Measurements from ENCODE around the gene PJA2.

PJA2 gene

GRCh38 chr5:109349388-109349787, 60.4 kb downstream of the PJA2 start:
- DNase-seq, result no peak

GRCh38 chr5:109347252-109347888, 62.4 kb downstream of the PJA2 start:
- no peak for DNase-seq

GRCh38 chr5:109345699-109346098, 64.1 kb downstream of the PJA2 start:
- DNase-seq, result no peak

- no peak for DNase-seq
Measured at GRCh38 chr5:109340351-109340750, 69.4 kb downstream of the PJA2 start.

DNA sequence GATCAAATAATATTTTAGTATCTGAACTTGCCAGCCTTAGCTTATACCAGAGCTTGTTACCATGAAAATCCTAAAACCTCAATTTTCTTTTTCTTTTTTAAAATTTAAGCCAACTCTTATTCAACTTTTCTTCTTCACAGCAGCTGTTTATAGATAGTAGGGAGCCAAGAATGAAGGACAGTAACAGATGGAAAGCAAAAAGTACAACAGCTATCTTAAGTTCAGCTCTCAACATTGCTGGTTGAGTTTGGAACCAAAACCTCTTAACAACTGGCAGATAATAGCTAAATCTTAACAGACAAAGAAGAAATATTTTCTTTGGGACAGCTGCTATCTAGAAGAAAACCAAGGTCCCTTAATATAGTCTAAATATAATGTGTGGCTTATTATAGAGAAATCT, 74.7 kb downstream of the PJA2 start:
- DNase-seq, result no peak

GRCh38 chr5:109334056-109334455, 75.7 kb downstream of the PJA2 start:
- DNase-seq, result no peak

DNA sequence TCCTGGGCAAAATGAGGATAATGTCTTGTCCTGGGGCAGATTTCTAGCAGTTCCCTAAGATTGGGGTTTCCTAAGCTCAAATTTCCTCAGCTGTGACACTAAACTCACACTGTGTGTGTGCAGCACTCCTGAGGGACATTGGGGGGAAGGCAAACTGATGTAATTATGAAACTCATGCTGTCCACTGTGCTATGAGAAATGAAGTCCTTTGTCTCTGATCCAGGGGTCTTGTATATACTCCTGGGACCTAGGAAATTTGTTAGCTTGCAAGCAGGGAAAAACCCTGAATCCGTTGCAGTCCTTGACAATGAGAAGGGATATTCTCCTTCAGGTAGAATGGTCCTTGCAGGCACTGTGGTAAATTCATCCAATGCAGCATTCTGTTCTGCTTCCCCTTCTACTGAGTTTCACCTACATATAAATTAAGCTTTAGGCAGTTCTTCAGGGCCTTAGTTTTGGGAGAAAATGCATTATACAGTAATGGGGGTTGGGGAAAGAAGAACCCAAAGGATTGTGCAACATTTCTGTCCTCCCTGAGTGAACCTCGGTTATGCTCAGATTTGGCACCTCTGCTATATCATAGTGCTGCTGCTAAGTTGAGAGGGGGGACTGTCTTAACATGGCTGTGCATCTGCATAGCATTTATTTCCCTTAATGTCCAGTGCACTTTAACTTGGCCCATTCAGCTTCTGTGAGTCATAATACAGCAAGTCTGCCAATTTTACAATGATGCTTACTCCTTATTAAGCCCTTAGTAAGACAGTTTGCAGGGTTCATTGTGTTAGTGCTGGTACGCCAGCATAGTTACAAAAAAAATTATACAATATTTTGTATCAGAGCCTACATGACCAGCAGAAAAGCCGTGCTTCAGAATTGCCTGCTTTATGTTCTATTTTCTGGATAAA, 80.2 kb downstream of the PJA2 start:
- no peak for DNase-seq

- DNase-seq, result no peak
Measured at GRCh38 chr5:109328626-109329025, 81.1 kb downstream of the PJA2 start.

DNA sequence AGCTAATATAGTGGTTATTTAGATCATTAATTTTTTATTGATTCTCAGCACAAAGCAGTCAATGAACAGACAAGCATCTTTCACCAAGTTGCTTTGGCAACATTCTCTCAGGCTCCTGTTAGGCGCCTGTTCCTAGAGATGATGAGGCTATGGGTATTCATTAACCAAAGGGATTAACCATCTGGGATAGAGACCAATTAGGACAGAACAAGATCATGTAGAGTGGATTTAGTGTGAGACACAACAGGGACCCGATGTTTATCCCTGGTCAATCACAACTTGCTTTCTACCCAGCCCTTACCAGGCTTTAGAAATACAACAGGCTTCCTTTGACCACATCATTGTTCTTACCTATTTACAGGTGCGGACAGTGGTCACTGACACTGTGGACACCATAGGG, 82.2 kb downstream of the PJA2 start:
- no peak for DNase-seq

DNA sequence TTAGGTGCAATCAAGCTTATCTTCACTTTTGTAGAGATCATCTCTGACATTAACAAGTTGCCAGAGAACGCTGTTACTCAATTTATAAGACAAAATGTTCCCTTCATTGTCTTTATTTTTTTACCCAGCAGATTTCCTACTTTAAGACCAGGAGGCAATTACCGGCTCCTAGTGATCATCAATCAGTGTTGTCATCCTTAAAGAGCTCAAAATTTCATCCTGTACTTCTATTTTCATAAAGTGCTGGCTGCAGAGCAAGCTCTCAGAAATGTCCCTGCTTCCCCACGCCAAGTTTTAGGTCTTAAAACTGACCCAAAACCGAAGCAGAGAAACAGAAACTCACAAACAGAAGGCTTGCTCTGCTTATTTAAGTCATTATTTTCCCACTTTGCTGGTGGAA, 82.9 kb downstream of the PJA2 start:
- DNase-seq, result no peak

GRCh38 chr5:109325456-109325855, 84.3 kb downstream of the PJA2 start:
- DNase-seq, result no peak

- DNase-seq, result no peak
Measured at GRCh38 chr5:109324931-109325330, 84.8 kb downstream of the PJA2 start.

DNA sequence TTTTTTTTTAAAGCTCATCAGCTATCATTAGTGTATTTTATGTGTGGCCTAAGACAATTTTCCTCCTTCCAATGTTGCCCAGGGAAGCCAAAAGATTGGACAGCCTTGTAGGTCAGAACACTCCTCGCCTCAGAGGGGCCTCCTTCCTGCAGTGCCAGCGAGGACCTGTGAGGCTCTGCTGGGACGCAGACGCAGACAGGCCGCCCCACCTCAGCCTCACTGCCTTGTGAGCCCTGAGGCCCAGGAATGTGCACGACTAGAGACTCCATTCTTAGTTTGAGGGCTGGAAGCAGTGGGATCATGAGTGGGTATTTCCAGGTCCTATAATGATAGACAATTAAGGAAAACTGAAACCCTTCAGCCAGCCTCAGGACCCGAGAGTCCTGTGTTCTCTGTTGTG, 85.4 kb downstream of the PJA2 start:
- DNase-seq, result no peak

- DNase-seq, result no peak
Measured at GRCh38 chr5:109322694-109323093, 87.1 kb downstream of the PJA2 start.

GRCh38 chr5:109319351-109319750, 90.4 kb downstream of the PJA2 start:
- DNase-seq, result no peak

- DNase-seq, result no peak
Measured at GRCh38 chr5:109318455-109319108, 91.2 kb downstream of the PJA2 start.

- DNase-seq, result no peak
Measured at GRCh38 chr5:109316634-109317033, 93.1 kb downstream of the PJA2 start.

- no peak for DNase-seq
Measured at GRCh38 chr5:109315245-109315644, 94.5 kb downstream of the PJA2 start.

DNA sequence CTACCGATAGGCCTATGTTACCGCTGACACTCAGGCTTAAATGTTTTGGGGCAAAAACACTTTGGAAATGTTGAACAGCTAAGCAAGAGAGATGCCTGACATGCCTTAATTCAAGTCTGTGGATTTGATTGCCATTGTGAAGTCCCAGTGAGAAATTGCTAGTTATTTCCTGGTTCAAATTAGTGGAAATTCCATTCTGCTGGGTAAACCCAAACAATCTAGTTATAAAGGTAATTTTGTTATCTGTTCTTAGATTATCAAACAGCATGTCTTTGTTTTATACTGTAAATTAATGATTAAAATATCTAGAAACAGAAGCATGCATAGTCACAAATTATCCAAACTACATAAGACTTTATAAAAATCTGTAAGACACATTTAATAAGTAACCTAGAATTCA, 96.6 kb downstream of the PJA2 start:
- no peak for DNase-seq

DNA sequence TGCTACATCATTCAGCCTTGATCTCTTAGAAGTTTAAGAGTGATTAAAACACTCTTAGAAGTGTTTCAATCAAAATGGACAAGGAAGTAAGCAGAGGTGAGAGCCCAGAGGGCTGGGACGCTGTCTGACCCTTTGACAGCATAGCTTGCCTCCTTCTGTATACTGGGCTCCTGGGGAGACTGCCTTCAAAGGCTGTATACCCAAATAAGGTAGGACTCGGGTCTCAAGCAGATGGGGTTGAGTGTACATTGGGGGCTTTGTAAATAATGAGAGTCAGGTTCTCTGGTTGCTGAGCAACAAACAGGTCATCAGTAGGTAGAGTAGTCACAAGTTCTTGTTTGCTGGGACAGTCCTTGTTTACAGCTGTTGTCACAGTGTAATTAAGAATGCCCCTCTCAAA, 97.1 kb downstream of the PJA2 start:
- no peak for DNase-seq

DNA sequence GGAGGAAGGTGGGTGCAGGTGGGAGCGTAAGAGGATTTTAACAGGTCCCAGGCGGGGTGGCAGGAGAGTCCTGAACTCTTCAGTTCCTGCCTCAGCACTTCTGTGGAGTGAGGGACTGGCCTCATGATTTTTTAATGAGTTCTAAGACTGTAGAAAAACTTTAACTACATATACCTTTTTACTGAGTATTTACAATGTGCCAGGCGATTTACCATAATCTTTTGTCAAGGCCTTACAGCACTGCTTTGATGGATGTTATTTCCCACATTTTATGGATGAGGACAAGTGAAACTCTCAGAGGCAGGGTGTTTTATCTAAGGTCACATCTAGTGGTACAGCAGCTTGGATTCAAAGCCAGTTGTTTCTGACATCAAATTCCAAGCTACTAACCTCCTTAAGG, 99.5 kb downstream of the PJA2 start:
- no peak for DNase-seq

- DNase-seq, result no peak
Measured at GRCh38 chr5:109309326-109310063, 100.3 kb downstream of the PJA2 start.

DNA sequence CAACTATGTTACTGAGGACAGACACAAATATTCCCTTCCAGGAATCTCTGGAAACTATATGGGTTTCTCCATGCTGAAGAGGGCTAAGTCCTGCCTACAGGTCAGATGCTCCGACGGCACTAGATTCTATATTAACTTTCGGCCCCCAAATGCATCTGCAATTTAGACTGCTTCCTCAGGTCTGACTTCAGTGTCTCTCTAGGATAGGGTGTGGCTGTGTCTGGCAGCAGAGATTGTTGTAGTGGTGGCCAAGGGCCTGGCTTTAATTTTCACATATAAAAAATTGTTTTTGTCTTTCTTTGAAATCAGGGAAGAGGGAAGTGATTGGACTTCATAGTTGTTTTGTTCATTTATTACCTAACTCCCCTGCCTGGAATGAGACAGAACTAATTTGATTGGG, 101.8 kb downstream of the PJA2 start:
- DNase-seq, result no peak
